HG03025 (cell line): ENCODE data around the gene SLC38A6.

Source experiments
- ATAC-seq: cut with Tn5 transposase; IDR thresholded peaks from one replicate; pipeline ENCODE4 v1.9.1; 2021; ENCODE audit warnings: mild to moderate bottlenecking, moderate library complexity; ENCODE audit not compliant: unreplicated experiment, low FRiP score

The SLC38A6 gene

GRCh38 chr14:61099216-61099835 is 118.3 kb downstream of the SLC38A6 start:
- ATAC-seq, result no peak

GRCh38 chr14:61101803-61102548 is 120.9 kb downstream of the SLC38A6 start:
- ATAC-seq, result no peak
